Body of pancreas (tissue), 4 donors: ENCODE results near the gene DENND5B.

Experiments
- CTCF ChIP-seq, 7 experiments: fragments of 450-650 bp in 4 of 7; fragments of 200-600 bp in 3 of 7; sonication (generic) in 3 of 7; IDR thresholded peaks; one replicate each; pipeline ENCODE4 v1.5.1; 2016 to 2019; ENCODE audit warnings: antibody characterized with exemption in 7 of 7
- POLR2A ChIP-seq, 3 donors: fragments of 450-650 bp; IDR thresholded peaks; one replicate each; pipeline ENCODE4 v1.6.1; 2016; ENCODE audit warnings: antibody characterized with exemption in 3 of 3, mild to moderate bottlenecking in 2 of 3

GRCh38 chr12:31407562-31407961 lies 183.4 kb downstream of the DENND5B start:
- TF ChIP-seq POLR2A (IDR thresholded peaks at IDR 0.05), result no peak
- no peak for TF ChIP-seq CTCF (IDR thresholded peaks at IDR 0.05)
